Stimulated activated CD4-positive, alpha-beta T cell treated with anti-CD3 and anti-CD28 coated beads, Interleukin-4, amount 100 ng/mL, for 24 hours (primary cell): ENCODE results near the gene ANKS1A.

Experiments used
- DNase-seq: peaks from one replicate; pipeline ENCODE4 v3.0.0-alpha.2; 2020

The ANKS1A gene

DNA sequence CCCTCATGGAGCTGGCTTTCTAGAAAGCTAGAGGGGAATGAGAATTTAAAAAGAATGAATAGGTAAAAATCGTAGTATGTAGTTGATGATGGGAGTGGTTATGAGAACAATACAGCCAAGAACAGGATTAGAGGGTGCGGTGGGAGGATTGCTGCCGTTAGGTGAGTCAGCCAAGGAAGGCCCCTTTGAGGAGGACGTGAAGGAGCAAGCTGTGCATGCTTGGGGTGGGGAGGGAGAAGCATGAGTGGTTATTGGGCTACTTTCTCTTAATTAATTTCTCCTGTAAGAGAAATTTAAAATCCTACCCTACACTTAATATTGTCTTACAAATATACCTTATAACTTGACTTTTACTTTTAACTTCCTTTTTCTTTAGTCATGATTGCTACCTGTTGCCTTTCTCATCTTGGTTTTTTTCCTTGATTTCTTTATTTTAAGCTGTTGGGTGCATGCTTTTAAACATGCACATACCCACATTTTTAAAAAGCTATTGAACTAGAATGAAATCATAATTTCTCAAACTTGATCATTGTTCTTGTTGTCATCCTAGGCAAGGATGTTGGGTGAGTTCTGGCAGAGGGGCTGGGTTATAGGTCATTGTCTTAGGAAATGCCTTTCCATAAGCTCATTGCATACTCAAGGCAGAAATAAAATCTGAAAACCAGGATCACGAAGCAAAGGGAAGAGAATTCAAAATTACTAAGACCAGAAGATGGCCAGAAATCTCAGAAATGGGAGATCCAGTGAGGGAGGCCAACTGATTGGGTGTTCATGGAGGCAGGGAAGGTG is 137.6 kb downstream of the ANKS1A start:
- DNase-seq = no peak

DNA sequence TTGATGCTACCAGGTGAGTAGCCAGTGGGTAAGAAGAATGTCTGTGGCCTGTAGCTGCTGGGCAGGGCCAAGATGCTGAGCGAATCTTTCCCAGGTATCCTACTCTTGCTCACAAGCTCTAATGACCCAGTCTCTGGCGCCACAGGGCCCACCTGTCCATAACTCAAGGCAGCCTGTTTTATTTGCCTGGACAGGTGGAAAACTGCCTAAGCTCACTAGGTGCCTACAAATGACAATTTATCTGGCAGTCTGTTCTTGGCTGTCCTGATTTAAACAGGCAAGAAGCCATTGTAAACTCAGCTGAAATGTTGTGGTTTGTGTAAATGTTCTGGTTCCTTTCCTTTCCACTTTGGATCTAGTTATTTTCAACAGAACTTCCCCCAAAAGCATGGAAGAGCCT is 138.8 kb downstream of the ANKS1A start:
- no peak for DNase-seq

DNA sequence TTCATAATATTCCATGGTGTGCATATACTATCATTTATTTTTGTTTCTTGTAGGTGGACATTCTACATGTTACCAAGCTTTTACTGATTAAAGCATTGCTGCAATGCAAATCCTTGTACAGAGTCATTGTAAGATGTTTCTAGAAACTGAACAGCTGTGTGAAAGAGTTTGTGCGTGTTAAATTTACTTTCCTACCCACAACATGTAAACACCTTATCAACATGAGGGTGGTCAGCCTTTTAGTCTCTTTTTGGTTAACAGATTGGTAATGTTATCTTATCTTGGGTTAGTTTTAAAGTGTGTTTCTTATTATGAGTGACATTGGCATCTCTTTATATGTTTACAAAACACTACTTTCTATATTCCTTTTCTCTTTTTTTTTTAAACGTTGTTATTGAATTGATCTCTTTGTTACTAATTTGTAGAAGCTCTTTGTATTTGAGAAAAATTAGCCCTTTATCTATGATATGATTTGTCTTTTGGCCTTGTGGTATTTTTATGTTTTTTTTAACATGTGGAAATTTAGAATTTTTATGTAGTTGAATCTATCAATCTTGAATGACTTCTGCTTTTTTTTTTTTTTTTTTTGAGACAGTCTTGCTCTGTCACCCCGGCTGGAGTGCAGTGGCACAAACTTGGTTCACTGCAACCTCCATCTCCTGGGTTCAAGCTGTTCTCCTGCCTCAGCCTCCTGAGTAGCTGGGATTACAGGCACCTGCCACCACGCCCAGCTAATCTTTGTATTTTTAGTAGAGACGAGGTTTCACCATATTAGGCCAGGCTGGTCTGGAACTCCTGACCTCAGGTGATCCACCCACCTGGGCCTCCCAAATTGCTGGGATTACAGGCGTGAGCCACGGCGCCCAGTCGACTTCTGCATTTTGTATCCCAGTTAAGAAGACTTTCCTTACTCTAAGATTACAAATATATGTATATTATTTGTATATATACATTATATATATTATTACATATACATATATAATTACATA is 140.0 kb downstream of the ANKS1A start:
- no peak for DNase-seq

DNA sequence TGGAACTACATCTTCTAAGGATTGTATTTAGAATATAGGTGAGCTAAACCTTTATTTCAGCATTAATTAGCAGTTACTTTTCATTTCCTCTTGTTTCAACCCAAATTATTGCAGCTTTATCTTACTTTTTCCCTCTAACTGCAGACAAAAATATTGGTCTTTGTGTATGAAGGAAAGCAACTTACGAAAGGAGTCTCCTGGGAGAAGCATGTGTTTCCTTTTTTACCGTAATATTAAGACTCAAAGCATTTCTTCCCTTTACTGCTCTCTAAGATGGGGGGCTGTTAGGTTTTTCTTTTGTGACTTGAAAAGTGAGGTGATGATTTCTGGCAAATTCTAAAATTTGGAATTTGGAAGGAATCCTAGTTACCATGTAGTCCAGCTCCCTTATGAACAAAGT is 141.0 kb downstream of the ANKS1A start:
- DNase-seq = no peak

DNA sequence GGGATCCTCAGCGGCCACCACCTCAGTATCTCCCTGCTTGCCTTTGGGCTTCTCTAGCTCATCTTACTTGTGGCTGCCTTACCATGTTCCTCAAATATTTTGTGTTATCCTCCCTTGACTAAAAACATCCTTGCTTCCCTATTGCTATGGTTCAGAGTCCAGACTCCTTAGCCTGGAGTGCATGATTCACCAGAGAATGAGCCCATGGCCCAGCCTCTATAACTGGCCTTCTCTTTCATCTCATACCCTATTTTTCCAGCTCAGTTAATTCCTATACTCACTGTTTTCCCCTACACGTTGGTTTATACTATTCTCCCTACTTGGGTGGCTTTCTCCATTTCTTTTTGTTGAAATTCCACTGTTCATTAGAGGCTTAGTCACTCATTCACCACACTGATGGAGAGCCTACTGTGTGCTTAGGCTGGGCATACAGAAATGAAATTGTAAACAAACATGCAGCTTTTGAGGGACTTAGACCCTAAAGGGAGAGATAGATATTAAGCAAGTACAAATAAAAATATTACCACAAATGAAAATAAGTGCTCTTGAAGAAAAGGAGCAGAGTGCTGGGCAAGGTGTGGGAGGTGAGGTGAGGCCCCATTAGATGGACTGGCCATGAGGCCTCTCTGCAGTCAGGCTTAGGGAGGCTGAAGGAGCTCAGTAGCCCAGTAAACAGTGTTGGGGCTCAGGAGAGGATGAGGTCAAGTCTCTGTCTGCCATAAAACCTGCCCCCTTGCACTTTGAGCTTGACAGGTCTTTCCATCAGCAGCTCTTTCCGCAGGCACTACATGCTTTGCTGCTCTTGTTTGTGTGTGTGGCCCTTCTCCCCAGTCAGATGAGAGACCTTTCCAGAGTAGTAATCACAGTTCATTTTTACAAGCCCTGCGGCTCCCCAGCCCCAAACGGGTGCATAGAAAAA is 142.8 kb downstream of the ANKS1A start:
- no peak for DNase-seq

DNA sequence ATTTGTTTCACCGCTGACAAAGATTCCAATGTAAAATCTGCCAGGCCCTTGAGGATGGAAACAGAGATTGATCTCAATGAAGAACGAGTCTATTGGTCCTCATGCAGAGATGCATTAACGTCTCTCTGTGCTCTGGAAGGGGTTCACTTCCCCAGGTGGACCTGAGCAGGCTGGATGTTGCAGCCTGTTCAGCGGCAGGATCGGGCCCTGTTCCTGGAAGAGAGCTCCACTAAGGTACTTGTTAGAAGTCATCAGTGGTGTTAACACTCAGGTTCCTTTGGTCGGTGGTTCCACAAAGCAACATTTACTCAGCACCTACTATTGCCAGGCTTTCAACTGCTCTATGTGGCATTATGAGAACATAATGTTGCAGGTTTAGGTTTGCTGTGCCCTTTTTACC is 144.6 kb downstream of the ANKS1A start:
- DNase-seq = no peak

DNA sequence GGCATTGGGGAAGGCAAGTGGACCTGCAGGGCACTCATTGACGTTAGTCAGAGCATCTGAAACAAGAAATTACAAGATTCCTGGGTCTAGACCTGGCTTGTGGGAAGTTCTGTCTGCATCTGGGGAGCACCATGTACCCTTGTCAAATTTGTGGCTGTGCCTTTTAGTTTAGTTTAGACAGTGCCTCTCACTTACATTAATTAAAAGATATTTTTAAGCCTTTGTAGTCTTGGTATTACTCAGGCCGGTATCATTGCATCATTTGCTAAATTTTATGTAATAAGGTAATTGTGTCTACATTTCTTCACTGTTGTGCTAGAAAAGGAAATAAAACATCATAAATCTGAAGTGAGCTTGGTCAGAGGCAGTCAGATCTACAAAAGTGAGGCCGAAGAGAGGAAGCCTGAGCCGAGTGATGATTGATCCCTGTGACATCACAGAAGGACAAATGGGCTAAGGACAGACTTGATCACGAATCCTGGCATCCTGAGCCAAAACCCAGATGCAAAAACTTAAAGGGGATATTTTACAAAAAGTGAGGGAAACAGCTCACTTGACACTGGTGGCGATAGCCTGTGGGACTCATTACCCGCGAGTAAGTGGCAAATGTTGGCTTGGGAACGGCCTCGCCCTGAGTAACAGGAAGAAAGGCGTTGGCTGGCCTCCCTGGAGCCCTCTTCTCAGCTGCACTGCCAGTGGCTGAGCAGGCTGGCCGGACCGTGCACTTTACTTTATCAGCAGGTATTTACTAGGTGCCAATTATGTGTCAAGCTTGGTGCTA is 145.5 kb downstream of the ANKS1A start:
- no peak for DNase-seq

DNA sequence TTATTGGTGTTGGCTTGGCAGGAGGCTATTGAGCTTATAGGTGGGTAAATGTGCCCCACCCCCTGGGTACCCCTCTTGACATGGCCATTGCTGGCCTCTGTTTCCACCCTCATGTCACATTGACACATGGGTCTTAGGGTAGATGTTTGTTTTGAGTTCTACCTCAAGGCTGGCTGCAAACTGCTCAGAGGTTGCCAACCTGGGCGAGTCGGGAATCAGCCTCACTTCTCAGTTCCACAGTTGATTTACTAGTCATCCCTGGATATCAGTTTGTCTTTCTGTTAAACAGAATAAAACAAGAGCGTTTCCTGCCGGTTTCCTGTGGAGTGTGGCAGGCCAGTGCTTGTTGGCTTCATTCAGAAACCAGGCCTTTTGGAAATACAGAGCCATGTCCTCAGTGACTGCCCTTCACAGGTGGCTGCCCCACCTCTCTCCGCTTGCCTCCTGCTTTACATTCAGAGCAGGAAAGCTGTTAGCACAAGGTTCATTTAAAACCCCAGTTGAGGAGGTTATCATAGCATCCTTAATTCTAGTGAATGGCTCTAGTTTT is 146.5 kb downstream of the ANKS1A start:
- no peak for DNase-seq

DNA sequence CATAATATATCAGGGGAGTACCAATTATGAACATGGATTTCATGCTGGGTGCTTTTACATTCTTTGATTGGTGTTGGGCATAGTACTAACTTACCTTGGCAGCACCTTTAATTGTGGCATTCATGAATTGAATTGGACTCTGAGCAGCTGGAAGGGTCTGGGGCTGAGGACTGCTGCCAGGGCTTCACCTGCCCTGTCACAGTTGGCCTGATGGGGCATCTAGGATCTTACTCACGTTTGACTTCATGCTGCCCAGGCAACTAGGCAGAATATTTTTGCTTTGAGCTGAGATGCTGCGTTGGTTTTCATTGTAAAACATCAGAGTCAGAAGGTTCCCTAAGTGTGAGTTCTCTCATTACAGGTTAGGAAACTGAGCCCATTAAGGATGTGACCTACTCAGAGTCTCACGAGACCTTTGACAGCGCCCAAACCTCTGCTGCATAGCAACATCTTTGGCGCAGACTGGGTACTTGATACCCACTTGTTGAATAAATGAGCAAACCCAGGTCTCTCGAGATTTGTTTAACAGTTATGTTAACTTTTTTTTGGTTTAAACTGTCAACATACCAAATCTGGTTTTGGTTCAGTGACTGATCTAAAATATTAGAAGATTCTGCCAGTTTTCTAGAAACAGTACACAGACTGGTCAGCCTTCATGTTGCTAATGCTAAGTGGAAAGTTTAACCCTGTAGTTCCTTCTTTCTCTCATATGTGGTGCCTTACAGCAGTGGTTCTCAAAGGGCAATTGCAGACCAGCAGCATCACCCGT is 147.2 kb downstream of the ANKS1A start:
- DNase-seq = no peak

DNA sequence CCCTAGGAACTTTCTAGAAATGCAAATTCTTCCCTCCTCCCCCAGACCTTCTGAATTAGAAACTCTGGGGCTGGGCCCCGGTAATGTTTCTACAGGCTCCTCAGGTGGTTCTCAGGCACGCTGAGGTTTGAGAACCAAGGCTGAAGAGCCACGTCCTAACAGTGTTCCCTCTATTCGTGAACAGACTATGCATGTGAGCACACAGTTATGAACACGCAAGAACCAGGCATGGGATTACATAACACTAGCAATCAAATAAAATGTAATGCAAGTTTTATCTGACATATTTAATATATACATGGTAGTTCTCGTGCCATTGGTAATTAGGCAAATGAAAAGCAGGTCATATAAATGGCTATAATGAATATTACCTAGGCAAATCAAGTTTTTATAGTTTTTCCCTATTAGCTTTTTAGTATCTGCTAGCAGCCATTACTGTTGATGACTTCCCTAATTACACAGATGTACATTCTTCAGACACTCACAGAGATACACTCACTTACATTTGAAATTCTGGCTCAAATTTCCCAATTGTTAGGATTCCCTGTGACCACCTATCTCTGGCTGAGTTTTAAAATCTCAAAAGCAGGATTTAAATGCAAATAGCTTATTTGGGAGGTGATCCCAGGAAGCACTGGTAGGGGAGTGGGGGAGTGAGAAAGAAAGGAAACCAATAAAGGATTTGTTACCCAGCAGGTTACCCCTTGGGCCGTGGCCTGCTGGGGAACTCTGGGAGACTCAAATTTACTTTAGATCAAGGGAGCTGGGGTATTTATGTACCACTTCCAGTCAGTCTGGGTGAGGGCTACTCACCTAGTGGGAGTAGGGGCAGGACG is 148.0 kb downstream of the ANKS1A start:
- no peak for DNase-seq

DNA sequence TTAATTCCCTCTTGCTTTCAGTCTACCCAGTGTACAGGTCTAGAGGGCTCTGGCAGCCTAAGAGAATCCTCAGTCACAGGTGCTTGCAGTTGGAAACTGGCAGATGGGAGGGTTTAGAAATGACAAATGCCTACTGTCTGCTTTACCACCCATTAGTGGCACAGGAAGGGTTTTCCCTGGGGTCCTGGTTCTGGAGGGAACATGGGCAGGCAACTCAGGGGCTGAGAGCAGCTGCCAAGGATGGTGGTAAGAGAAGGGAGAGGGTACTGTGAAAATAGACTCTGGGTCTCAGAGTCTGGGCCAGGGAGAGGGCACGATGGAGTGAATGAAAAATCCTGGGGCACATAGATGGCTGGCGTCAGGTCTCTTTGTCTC is 148.6 kb downstream of the ANKS1A start:
- no peak for DNase-seq

DNA sequence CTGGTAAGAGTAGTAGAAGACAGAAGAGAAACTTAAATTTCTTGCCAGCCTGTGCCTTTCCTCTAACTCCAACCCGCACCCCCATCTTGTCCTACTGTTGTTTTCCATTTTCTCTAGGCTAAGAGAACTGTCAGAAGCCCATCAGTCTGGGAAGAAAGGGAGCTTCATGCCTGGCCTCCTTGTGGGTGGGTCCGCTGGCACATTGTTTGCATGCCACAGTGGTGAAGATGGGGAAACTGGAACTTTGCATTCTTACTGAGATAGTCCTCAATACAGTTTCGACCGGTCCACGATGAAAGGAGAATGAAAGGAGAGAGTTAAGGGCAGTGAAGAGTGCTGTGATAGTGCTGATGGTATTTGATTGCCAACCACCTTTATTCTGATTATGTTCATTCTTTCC is 149.0 kb downstream of the ANKS1A start:
- DNase-seq = no peak

DNA sequence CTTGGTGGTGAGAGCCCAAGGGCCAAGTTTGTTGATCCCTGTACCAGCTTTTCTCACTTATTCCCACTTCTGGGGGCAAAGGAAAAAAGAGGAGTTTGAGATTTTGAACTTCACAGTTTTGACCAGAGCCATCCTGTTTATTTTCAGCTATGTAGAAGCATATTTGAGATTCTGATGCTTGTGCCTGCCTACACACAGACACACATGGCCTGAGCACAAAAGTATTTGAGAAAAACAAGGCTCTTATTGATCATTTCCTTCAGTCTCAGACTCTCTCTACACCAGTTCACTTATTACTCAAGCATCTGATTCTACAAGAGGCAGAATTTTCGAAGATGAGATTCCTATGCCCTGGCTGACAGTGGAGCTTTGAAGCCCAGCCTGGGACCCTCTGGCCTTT is 151.3 kb downstream of the ANKS1A start:
- DNase-seq = no peak

DNA sequence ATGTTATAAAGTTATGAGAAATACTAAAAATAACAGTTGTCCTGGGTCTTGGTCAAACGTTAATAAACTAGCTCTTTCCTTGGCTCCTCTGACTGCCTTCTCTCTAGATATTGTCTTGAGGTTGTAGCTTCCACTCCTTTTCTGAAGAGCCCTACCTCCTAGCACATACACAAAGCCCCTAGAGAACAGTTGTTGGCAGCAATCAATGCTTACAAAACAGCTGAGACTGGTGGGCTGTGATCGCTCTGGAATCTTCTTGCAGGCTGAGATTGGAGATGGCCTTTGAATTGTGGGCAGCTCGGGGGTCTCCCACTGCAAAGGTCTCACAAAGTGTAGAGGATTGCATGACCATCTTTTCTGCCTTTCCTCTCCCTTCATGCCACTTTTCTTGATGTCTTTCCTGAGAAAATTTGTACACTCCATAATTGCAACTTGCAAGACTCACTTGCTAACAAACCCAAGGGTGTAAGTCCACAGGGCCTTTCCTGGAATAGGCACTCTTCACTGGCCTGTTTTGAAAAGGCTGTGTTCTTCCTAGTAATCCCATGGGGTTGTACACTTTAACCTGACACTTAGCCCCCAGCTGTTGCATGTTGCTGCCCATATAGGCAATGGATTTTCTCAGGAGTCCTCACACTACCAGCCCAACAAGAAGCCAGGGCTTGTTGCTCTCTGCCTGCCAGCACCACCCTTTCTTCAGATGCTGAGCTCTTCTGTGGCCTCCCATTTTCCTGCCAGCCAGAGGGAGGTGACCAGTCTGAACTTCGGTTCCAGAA is 152.2 kb downstream of the ANKS1A start:
- DNase-seq = no peak

DNA sequence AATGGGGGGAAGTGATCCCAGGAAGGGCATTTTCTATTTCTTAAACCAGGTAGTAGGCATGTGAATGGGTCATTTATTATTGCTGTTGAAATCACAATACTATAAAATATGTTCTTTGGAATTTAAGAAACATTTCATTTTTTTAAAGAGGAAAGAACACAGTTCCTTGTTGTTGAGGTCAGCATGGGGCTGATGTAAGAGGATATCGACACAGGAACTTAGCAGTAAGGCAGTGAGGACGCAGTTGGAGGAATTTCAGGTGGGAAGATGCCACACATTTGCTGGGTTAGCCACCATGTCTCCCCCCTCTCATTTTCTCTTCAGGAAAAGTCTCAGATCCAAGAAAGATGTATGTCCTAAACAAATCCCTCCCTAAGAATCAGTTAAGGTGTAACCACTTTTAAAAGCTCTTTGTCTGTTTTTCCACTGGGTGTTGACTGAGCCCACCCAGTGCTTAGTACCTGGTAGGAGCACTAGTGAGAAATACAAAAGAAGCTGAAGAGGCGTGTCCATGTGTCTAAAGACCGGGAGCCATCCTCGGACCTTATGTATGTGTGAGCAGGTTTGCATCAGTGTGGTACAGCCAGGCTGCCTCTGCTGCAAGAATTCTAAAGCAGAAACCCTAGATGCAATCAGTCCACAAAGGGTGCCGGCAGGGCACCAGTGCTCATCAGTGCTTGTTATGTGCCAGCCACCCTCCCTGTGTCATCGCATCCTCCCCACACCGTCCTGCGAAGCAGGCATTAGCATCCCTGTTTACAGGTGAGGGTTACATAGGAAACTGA is 153.2 kb downstream of the ANKS1A start:
- no peak for DNase-seq

DNA sequence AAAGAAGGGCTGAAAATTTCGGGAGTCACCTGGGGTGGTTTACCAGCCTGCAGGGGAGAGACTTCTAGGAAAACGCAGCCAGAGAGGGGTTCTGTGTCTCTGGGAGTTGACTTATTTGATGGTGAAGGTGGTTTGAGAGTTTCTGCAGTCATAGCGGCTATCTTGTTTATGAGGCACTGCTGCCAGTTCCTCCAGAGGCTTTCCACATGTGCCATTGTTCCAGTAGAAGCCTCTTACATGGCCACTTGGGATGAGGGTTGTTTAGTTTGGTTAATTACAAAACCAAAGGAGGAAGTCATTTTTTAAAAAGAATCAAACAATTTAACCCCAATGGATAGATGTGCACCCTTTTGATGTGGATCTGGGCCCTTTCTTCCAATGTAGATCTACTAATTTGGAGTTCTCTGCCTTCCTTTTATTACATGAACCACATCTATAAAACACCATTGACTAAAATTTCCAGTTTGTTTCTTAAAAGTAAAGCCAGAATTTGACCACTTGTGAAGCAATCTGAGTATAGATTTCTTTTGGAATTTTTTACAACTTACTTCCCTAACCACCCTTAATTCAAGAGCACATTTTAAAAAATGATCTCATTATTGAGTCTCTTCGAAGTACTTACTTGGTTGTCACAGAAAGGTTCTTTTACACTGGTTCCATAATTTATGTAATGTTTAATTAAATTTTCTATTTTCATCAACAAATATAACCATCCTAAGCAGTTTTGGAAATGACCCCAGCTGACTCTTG is 154.5 kb downstream of the ANKS1A start:
- DNase-seq = no peak

DNA sequence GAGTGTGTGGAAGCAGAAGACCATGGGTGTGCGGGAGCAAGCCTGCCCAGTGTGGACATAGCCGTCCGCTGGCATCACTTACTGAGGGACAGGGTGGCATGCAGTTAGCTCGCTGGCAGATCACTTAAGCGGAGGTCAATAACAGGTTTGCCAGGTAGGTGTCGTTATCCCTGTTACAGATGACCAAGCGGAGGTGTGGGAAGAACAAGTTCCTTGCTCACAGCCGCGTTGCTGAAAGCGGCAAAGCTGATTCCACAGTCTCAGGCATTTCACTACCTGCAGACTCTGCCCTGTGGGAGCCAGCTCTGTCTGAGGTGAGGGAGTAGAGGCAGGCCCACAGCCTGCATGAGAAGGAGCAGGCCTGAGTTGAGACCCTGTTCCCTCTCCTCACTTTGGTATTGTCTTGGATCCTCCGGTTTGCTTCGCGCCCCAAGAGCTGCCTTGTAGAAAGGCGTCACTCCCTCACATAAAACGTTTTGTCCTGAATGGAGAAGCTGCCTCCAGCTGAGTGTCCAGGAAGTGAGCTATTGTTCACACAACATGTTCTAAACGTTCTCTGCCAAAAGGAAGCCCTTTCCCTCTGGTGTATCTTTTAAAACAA is 155.2 kb downstream of the ANKS1A start:
- no peak for DNase-seq
